Fibroblast of skin of right biceps (primary cell): Measurements from ENCODE around the gene ART3.
"Not testable (repeated sequence)": the region's sequence is repeated elsewhere in the genome, so short reads cannot be mapped to it uniquely, and the experiment has no call there.

ENCODE experiments used
- DNase-seq: peaks from one replicate; pipeline ENCODE4 v3.0.0-alpha.2; 2013

ART3 gene

GRCh38 chr4:76074468-76074867 is at the start of gene ART3:
Gene ART3 (plus strand): TSS chr4:76074709. CDS start chr4:76075890, 1,181 bp downstream.
- no peak for DNase-seq

- DNase-seq: no peak
Observed at GRCh38 chr4:76028350-76028765, 46.2 kb upstream of the ART3 start.

- no peak for DNase-seq
Observed at GRCh38 chr4:76029300-76029699, 45.2 kb upstream of the ART3 start.

- DNase-seq: no peak
Observed at GRCh38 chr4:76035141-76035540, 39.4 kb upstream of the ART3 start.

GRCh38 chr4:76035799-76036380 is 38.6 kb upstream of the ART3 start, which contains the start of gene CXCL11:
Gene CXCL11 (minus strand): TSS chr4:76036070. CDS start chr4:76035987, 83 bp downstream.
- no peak for DNase-seq

- DNase-seq: no peak
Observed at GRCh38 chr4:76036855-76037254, 37.7 kb upstream of the ART3 start.

GRCh38 chr4:76042241-76042998 is 32.1 kb upstream of the ART3 start:
- peak; percentile 4 for DNase-seq

- DNase-seq: not testable (repeated sequence)
Observed at GRCh38 chr4:76043306-76043705, 31.2 kb upstream of the ART3 start.

GRCh38 chr4:76044686-76045085 is 29.8 kb upstream of the ART3 start:
- DNase-seq: not testable (repeated sequence)

GRCh38 chr4:76049860-76050416 is 24.6 kb upstream of the ART3 start:
- not testable (repeated sequence) for DNase-seq

GRCh38 chr4:76050560-76051050 is 23.9 kb upstream of the ART3 start:
- DNase-seq: not testable (repeated sequence)

- no peak for DNase-seq
Observed at GRCh38 chr4:76053730-76054129, 20.8 kb upstream of the ART3 start.

GRCh38 chr4:76055016-76055415 is 19.5 kb upstream of the ART3 start:
- DNase-seq: no peak

- no peak for DNase-seq
Observed at GRCh38 chr4:76055421-76055820, 19.1 kb upstream of the ART3 start.

GRCh38 chr4:76058302-76058701 is 16.2 kb upstream of the ART3 start:
- DNase-seq: no peak

- no peak for DNase-seq
Observed at GRCh38 chr4:76058888-76059426, 15.6 kb upstream of the ART3 start.

GRCh38 chr4:76059750-76060149 is 14.8 kb upstream of the ART3 start:
- DNase-seq: peak; percentile 2

GRCh38 chr4:76060506-76060905 is 14.0 kb upstream of the ART3 start:
- DNase-seq: no peak

- DNase-seq: no peak
Observed at GRCh38 chr4:76061421-76061820, 13.1 kb upstream of the ART3 start.

- no peak for DNase-seq
Observed at GRCh38 chr4:76061982-76062381, 12.5 kb upstream of the ART3 start.

- no peak for DNase-seq
Observed at GRCh38 chr4:76066546-76066945, 8.0 kb upstream of the ART3 start.

- peak; percentile 64 for DNase-seq
Observed at GRCh38 chr4:76067652-76068286, 6.7 kb upstream of the ART3 start.

GRCh38 chr4:76072760-76073159 is 1.7 kb upstream of the ART3 start:
- DNase-seq: no peak
